Measurements from ENCODE around the gene SLC25A24.
A peak's percentile ranks its signal among the peaks of the same experiment; 100 is the strongest.
"Not testable (repeated sequence)": the region's sequence is repeated elsewhere in the genome, so short reads cannot be mapped to it uniquely, and the experiment has no call there.

SLC25A24 gene

DNA sequence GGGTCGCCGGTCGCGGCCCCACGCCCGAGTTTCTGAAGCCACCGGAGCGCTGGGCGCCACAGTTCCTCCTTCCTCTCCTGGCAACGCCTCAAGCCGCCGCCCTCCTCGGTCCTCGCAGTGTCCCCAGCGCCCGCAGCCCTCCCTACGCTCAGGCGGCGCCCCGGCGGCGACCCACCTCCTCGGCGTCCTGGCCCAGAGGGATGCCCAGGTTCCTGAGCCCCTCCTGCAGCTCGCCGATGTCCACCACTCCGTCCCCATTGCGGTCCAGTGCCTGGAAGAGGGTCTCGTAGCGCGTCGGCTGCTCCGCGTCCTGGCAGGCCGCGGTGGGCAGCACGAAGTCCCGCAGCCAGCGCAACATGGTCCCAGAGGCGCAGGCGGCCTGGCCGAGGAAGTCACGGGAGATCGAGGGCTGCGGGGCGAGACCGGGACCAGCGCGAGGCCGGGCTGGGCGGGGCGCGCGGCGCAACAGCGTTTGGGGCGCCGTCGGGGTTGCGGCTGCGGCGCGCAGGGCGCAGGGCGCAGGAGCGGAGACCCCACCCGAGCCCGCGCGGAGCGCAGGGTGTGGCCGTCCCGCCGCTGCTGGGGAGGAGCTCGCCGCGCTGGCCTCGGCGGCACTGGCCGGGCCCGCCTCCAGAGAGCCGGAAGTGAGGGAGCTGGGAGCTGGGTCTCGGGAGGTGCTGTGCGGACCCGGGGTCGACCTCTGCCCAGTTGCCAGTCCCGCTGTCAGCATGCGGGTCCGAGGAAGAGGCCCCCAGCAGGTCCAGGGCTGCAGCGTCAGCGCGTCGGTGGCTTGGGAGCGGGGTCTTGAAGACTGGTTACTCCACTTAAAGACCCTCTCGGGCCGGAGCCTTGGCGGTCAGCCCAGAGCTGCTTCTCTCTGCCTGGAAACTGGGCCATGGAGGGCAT is at the start of gene SLC25A24:
TSS of gene SLC25A24 (minus strand) at position 563 of the 906 bp plus-strand sequence. CDS start at position 358, 205 bp downstream.
- DNase-seq: peak; percentile 91

DNA sequence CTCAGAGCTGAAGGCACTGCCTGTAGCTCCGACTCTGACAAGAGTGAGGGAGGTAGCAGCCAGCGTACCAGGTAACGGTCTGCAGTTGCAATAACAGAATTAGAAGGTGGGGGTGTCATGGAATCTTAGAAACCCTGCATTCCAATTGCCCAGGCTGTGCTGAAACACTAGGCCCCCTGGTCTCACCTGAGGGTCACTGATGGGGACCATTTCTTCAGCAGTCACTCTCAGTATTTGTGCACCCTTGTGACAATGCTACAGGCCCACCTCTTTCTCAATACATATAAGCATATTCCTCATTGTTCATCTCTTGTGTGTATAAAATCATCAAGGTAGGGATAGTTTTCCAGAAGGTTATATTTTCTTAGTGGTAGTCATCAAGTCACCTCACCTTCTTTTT is 43.8 kb upstream of the SLC25A24 start, which contains the start of gene NBPF4:
TSS of gene NBPF4 (minus strand) at position 101 of the 400 bp plus-strand sequence. CDS start 315 bp downstream, outside the sequence.
- DNase-seq: not testable (repeated sequence)

DNA sequence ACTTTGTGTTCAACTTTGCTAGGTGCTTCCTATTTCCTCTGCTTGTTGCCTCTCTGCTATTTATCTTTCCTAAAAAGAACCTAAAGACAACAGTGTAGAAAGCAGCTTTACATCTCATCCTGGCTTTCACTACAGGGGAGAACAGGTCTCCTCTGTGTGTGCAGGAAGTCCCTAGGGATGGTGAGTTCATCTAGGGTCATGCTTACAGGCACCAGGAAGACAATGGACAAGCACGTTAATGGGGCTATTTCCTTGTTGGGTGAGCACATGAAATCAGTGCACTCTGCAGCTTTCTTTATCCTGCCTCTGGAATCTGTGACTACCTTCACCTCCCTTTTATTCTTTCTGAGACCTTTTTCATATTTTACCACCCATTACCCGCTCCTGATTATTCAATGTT is 39.3 kb upstream of the SLC25A24 start:
- DNase-seq: not testable (repeated sequence)

DNA sequence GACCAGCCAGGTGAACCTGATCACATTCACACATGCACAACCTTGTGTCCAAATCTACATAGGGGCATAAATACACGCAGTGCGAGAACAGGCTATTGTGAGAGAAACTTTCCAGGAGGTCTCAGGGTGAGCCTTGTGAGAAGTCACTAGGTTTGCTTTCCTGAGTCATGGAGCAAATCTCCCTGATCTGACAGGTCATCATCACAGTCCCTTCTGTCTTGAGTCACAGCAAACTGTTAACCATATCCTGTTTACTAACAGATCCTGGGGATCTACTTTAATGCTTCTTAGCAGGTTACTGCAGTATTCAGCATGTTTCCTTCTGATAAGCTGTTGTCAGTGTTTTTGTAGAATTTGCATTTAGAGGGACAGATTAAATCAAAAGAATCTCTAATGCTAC is 35.2 kb upstream of the SLC25A24 start:
- not testable (repeated sequence) for DNase-seq

DNA sequence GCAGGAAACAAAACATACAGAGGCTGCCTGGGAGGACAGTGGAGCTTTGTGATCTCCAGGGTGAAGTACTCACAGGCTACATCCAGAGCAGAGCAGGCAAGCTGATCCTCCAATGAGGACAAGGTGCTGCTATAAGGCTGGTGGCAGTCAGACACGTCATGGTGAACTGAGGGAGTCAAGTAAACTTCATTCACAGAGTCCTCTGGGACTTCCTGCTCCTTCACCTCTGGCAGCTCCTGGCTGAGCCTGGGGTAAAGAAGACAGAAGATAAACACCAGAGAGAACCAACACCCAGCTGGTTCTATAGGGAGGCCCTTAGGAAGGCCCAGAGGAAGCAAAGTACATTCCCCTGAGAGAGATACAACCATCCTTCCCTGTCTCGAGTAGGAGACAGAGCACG is 32.0 kb upstream of the SLC25A24 start:
- DNase-seq: not testable (repeated sequence)

DNA sequence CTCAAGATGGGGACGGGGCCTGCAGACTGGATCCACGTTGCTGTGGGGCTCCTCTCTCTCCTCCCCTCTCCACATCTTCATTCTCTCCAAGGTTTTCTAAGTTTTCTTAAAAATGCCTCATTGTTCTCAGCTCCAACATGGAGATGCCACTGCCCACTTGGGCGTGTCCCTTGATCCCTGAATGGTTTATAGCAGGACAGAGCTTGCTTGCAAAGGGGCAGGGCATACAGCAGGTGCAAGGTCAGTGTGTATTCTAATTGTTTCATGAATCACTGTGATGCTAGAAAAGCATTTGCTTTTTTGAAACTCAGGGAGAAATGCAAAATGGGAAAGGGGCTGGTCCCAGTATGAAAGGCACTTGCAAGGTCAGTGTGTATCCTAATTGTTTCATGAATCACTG is 29.8 kb upstream of the SLC25A24 start:
- DNase-seq: not testable (repeated sequence)

DNA sequence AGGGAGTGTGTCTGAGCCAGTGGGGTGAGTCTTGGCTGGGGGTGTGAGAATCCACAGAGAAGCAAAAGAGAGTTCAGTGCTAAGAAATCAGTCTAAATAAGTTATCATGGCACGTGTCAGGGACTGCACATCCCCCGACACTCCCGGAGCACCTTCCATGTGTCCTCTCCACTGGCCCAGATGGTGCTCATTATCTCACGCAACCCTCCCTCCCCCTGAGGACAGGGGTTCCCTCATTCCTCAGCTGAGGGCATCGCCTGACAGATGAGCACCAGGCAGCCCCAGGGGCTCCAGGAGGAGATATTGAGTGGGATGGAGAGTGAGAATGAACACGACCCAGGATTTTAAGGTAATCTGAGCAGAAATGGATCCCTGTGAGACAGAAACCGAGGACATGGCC is 27.6 kb upstream of the SLC25A24 start:
- DNase-seq: not testable (repeated sequence)

DNA sequence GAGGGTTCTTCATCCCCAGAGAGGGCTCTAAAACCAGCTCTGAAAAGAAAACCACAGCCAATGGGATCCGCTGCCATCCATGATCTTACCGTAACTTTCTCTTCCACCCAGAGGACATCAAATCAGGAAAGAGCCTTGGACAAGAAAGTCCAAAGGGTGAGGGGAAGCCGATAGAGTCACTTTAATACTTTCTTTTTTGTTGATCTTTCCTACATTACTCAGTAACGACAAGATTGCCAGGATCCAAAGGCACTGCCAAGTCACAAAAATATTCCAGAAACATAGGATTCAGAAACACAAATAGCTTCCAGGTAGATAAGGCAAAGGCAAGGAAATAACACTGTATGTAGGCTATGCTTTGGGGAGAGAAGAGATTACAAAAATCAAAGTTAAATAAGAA is 26.7 kb upstream of the SLC25A24 start:
- DNase-seq: not testable (repeated sequence)

DNA sequence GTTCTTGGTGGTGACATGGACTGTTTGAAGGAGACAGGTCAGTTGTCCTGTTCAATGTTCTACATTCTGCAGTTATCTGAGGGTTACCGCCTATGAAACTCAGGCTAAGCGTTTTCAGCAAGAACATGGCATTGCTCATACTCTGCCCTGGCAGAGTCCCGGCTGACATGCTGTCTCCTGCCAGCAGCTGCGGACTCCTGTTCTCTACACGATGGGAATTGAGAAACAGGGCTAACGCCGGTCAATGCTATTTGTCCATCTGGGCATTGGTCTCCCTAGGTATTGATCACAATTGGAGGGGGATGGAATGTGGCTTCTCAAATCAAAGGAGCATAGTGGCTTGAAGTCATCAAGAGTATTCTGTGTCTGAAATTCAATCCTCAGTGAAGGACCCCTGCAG is 23.1 kb upstream of the SLC25A24 start:
- DNase-seq: not testable (repeated sequence)

DNA sequence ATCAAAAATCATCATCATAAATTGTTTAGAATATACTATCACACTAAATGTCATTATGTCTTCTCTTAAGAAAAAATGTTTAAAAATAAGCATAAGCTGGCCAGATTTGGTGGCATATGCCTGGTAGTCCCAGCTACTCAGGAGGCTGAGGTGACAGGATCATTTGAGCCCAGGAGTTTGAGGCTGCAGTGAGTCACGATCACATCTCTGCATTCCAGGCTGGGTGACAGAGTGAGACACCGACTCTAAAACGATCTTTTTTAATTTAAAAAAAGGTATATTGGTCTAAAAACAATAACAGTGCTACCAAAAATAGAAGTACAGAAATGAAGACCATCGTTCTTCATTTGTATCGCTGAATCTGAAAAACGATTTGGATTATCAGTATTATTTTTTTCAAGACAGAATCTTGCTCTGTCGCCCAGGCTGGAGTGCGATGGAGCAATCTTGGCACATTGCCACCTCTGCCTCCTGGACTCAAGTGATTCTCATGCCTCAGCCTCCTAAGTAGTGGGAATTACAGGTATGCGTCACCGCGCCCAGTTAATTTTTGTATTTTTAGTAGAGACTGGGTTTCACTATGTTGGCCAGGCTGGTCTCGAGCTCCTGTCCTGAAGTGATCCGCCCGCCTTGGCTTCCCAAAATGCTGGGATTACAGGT is 17.5 kb upstream of the SLC25A24 start:
- DNase-seq: not testable (repeated sequence)

DNA sequence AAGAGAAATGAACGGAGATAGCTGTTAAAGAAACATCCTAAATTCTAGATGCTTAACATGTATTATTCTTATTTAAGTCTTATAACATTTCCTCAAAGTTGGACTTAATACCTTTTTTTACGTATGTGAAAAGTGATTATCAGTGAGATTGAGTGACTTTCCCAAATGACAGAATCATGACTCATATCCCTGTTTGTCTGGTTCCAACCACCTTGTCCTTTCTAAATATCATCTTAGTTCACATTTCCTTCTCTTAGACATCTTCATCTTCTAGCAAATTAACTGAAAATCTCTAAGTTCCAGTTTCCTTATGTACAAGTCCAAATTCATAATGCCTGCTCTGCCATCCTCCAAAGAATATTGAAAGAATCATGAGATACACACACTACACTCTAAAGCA is 16.9 kb upstream of the SLC25A24 start:
- not testable (repeated sequence) for DNase-seq

DNA sequence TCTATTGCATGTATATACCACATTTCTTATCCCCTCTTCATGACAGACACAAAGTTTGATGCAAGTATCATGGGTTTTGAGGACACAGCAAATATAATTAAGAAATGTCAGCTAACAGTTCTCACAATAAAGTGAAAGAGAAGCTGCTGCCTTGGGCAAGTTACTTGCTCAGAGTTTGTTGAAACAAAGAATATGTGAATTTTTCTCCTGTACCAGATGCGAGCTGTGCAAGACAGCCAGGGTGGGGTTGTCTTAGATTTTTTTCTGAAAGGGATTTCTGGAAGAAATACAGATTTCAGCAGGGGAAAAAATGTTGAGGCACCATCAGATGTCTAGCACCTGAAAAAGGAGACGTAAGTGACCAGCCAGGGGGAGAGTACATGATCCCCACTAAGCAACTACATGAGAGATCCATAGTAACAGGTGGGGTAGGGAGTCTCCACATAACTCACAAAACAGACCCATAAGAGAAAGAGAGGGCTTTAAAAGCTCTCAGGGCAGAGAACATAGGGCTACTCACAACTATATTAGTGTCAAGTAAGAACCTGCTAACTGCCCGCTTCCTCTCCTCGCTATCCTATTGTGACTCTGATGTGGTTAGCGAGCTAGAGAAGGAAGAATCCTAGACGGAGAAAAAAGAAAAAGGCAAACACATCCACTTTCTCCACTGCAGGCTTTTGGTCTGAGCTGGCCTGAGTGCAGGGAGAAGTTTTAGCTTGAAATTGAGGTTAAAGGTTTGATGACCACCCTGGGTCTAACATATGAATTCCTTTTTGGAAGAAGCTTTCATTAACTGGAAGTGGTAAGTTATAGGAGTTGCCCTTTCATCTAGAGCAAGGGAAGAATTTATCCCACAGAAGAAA is 16.1 kb upstream of the SLC25A24 start:
- not testable (repeated sequence) for DNase-seq

DNA sequence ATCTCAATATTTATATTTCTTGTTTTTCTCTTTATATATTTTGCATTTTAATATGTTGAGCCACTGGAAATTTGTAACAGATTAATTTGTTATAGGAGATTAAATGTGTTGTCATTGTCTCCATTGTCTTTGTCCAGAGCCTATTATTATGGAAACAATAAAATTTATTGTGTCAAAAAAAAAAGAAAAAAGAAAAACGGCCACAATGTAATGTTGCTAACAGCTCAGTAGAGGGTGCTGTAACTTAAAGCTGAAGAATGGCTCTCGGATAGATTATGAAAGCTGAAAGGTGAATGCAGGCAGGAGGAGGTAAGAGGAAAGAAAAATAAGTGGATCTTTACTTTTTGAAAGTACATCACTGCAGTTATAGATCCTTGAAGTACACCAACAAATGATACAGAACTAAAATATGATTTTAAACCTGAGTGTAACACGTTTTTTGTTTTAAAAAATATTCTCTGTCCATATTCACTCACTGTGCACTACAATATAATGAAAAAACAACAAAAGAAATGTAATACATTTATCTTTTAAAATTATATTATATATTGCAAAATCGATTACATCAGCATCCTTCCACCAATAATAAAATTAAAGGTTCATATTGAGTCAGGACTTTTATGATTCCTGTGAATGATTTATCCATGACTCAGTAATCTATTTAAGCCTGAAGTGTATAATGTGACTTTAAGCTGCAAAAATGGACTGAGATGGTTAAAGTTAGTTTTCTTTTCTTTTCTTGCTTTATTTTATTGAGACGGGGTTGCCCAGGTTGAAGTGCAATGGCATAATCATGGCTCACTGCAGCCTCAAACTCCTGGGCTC is 14.7 kb upstream of the SLC25A24 start:
- peak; percentile 26 for DNase-seq

DNA sequence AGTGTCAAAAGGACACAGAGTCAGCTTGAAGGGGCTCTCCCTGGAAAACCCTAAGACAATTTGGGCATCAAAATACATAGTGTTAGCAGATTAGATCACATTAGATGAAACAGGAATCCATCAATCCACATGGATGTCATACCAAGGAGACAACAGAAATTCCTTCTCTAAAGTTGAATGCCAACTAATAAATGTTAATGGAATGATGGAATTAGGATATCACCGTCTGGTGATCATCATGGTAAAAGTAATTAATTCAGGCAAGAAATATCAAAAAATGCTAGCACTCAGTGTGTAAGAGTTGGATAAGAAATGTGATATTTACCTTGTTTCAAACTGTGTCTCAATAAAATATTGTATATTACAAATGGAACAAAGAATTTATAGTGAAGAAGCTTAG is 10.9 kb upstream of the SLC25A24 start:
- no peak for DNase-seq

DNA sequence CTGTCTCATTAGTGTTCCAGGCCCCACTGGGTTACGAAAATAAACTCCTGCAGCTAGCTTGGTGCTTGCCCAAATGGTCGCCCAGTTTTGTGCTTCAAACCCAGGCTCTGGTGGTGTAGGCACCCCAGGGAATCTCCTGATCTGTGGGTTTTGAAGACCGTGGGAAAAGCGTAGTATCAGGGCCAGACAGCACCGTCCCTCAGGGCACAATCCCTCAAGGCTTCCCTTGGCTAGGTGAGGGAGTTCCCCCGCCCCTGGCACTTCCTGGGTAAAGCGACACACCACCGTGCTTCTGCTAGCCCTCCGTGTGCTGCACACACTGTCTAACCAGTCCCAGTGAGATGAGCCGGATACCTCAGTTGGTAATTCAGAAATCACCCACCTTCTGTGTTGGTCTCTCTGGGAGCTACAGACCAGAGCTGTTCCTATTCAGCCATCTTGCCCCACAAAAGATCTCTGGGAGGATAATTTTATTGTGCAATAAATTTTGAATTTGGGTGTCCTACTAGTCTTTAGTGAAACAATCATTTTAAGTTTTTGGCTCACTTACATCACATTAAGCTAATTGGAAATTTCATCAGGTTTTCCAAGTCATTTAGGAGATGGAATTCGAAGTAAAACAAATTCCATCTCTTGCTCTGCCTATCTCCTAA is 9.4 kb upstream of the SLC25A24 start:
- DNase-seq: no peak

DNA sequence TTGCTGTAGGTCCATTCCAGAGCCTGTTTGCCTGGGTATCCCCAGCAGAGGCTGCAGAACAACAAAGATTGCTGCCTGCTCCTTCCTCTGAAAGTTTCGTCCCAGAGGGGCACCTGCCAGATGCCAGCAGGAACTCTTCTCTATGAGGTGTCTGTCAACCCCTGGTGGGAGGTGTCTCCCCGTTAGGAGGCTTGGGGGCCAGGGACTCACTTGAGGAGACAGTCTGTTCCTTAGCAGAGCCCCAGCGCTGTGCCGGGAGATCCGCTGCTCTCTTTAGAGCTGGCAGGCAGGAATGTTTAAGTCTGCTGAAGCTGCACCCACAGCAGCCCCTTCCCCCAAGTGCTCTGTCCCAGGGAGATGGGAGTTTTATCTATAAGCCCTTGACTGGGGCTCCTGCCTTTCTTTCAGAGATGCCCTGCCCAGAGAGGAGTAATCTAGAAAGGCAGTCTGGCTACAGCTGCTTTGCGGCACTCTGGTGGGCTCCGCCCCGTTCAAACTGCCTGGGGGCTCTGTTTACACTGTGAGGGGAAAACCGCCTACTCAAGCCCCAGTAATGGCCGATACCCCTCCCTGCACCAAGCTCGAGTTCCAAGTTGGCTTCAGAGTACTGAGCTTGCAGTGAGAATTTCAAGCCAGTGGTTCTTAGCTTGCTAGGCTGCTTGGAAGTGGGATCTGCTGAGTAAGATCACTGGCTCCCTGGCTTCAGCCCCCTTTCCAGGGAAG is 8.7 kb upstream of the SLC25A24 start:
- DNase-seq: no peak

DNA sequence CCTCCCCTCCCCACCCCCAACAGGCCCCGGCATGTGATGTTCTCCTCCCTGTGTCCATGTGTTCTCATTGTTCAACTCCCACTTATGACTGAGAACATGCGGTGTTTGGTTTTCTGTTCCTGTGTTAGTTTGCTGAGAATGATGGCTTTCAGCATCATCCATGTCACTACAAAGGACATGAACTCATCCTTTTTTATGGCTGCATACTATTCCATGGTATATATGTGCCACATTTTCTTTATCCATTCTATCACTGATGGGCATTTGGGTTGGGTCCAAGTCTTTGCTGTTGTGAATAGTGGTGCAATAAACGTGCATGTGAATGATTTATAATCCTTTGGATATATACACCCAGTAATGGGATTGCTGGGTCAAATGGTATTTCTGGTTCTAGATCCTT is 3.4 kb upstream of the SLC25A24 start:
- not testable (repeated sequence) for DNase-seq

DNA sequence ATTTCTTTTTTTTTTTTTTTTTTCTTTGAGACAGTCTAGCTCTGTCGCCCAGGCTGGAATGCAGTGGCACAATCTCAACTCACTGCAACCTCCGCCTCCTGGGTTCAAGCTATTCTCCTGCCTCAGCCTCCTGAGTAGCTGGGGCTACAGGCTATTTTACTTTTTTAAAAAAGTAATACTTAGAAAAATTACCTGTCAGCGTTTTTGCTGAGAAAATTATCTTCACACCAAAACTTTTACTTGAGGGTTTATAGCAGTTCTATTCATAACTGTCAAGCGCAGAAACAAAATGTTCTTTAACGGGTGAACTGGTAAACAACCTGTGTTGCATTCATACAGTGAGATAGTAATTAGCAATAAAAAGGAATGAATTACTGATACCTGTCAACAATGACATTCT is 1.5 kb upstream of the SLC25A24 start:
- DNase-seq: no peak

DNA sequence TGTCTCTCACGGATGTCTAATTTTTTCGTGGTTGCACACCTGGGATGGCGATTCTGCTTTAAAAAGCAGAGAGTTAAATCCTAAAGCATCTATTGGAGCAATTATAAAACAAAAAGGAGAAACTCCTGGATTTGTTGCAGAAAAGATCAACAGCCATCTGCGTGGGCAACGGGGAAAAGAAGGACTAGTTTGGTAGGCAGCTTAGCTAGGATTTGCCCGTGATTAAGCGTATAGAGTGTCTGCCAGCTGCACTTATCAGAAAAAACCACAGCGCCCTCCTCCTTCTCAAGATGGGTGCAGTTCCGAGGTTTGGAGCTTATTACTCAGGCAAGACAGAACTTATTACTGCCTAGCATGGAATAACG is 526 bp upstream of the SLC25A24 start:
- no peak for DNase-seq

DNA sequence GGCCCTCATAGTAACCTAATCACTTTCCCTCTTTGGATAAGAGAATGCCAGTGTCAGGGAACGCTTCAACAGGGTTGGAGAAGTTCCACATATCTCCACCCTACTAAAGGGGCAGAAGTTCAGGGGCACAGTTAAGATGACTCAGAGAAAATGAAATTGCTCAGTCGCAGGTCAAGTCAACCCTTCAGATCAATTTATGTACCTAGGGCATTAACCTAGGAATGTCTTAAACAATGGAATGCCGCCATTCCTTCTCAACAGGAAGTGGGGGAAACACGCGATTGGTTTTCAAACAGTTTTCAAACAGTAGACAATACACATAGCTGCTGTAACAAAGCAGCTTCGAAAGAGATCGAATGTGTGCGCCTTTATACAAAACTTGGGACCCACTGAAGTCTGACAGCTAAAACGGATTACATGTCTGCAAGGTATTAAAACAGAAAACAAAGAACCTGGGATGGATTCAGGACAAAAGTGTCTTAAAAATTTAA is 897 bp downstream of the SLC25A24 start:
- peak; percentile 78 for DNase-seq

DNA sequence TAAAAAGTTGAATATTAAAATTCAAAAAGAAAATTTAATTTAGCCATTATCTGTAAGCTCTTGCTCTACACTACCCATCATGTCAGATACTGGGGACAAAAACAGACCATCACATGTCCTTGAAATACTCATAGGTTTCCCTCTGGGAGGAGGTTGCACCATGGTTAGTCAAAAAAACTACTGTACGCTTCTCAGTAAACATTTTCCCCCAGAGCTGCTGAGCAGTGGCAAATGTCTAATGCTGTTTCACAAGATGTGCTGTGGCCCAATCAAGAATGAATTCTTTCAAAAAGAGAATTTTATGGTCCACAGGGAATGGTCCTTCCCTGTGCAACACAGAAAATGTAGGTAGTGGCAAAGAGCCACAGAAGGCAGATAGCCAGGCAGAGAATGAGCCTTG is 6.1 kb downstream of the SLC25A24 start:
- DNase-seq: no peak
